Measurements from ENCODE around the gene IFNAR2. TPM values are rescaled to one million over a fixed set of nuclear protein-coding genes. Genes with fewer than 3 reads are reported as not detected.
"Not testable (repeated sequence)": the region's sequence is repeated elsewhere in the genome, so short reads cannot be mapped to it uniquely, and the experiment has no call there.

Gene IFNAR2
- total and polyA plus RNA-seq, 2 donors (not counting 3 experiments of a cell fraction or from before 2014, with no cell fraction given) = 22.8 to 42.1 TPM

DNA sequence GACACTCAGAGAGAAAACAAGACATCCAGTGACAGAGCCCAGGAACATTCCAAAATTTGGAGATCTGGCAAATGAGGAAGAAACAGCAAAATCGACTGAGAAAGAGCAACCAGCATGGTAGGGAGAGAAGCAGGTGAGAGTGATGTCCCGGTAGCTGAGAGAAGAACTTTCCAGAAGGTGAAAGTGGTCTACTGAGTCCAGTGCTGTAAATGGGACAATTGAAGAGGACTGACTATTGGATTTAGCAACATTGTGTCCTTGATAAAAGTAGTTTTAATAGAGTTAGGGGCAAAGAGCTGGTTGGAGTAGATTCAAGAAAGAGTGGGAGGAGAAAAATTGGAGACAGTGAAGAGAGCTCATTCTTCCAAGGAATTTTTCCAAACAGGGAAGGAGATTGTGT, 21.4 kb downstream of the IFNAR2 start:
- intact Hi-C loops (cut with micrococcal nuclease) (no loop called here), dilution Hi-C loops (cut with MboI; ENCODE audit: extremely low pct_ligation_motif_present, low sequenced_read_pairs) (no loop called here)
- Histone ChIP-seq H3K27ac (ENCODE audit: insufficient read depth, low read depth, low read length) (no peak overlapping the region), H3K4me1 (ENCODE audit: control insufficient read depth, extremely low read depth, insufficient read depth, low read length) (no peaks in the 10 kb centered on the region), H3K36me3 (ENCODE audit: control insufficient read depth in 2 of 2, extremely low read depth in 1 of 2, insufficient read depth in 2 of 2, low read length in 2 of 2) (peaks cover 23 to 35% of the 10 kb centered on the region in 2 experiments), H3K9me3 (replicated peaks; ENCODE audit: control insufficient read depth, insufficient read depth, low read length) (no peaks in the 10 kb centered on the region), H3K27me3 (ENCODE audit: control insufficient read depth in 2 of 2, insufficient read depth in 2 of 2, low read length in 2 of 2) (no peaks in the 10 kb centered on the region), H3K9ac (replicated peaks; ENCODE audit: extremely low read depth, insufficient read depth, low read length) (no peak overlapping the region), H3K79me2 (ENCODE audit: control insufficient read depth, insufficient read depth, low read length) (no peaks in the 10 kb centered on the region), H2AFZ (ENCODE audit: low read depth, low read length) (no peak overlapping the region), H3K4me2 (ENCODE audit: insufficient read depth, low read length) (no peak overlapping the region), H3K9me1 (replicated peaks; ENCODE audit: control insufficient read depth, extremely low read depth, insufficient read depth, low read length) (no peaks in the 10 kb centered on the region), H3K4me3 (replicated peaks in 1 of 3; ENCODE audit: insufficient read depth in 1 of 3, low read depth in 1 of 3, low read length in 3 of 3) (no peak overlapping the region), H4K20me1 (replicated peaks; ENCODE audit: control insufficient read depth, extremely low read depth, insufficient read depth, low read length) (no peaks in the 10 kb centered on the region)
- POLR2A ChIA-PET = no interaction called here
- DNase-seq (ENCODE audit: low read depth, low spot score) = no peak
- FAIRE-seq = no peak
- BruUV-seq (replicated peaks) = no TSS peak
- no peak for TF ChIP-seq GATA2 (IDR thresholded peaks at IDR 0.05; ENCODE audit: insufficient read depth, insufficient read length, low read depth, low read length)
- no peak for TF ChIP-seq JUN (IDR thresholded peaks at IDR 0.05; ENCODE audit: borderline replicate concordance, insufficient read depth, insufficient read length, low read depth)
- TF ChIP-seq, protein P1, sequence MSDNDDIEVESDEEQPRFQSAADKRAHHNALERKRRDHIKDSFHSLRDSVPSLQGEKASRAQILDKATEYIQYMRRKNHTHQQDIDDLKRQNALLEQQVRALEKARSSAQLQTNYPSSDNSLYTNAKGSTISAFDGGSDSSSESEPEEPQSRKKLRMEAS (IDR thresholded peaks at IDR 0.05; ENCODE audit: insufficient read depth, insufficient read length) = no peak
- no peak for TF ChIP-seq EZH2 (IDR thresholded peaks at IDR 0.05; ENCODE audit: borderline replicate concordance, low read depth, low read length, severe bottlenecking)
- no peak for TF ChIP-seq POLR2A (IDR thresholded peaks at IDR 0.05; ENCODE audit: low read depth, low read length)
- no peak for TF ChIP-seq POLR2AphosphoS5 (IDR thresholded peaks at IDR 0.05; ENCODE audit: insufficient read depth, low read depth, low read length)
- no peak for TF ChIP-seq CTCF (IDR thresholded peaks at IDR 0.05; ENCODE audit: extremely low read depth in 1 of 2, insufficient read depth in 1 of 2, low read depth in 1 of 2, low read length in 2 of 2)
- TF ChIP-seq MYC (IDR thresholded peaks at IDR 0.05; ENCODE audit: low read depth, low read length) = no peak
- CTCF ChIA-PET = interaction anchor here (0.8 to 1.7 kb wide), 4 partner anchors 51 to 201 kb away, joined by 3 to 7 read pairs (median 4); no protein-coding TSS in a partner anchor

DNA sequence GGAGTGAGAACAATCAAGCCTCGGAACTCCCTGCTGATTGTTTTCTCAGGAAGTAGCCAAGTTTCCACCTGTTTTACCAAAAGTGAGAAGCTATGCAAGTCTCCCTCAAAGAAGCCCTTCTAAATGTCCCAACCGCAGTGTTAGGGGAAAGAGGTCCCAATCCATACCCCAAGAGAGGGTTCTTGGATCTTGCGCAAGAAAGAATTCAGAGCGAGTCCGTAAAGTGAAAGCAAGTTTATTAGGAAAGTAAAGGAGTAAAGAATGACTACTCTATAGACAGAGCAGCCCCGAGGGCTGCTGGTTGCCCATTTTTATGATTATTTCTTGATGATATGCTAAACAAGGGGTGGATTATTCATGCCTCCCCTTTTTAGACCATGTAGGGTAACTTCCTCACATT, 23.6 kb downstream of the IFNAR2 start:
- DNase-seq (ENCODE audit: low read depth, low spot score); H2AFZ ChIP-seq (ENCODE audit: low read depth, low read length); H4K20me1 ChIP-seq (replicated peaks; ENCODE audit: control insufficient read depth, extremely low read depth, insufficient read depth, low read length); FAIRE-seq; H3K79me2 ChIP-seq (ENCODE audit: control insufficient read depth, insufficient read depth, low read length); BruUV-seq (replicated peaks); H3K27ac ChIP-seq (ENCODE audit: insufficient read depth, low read depth, low read length); H3K9me1 ChIP-seq (replicated peaks; ENCODE audit: control insufficient read depth, extremely low read depth, insufficient read depth, low read length); H3K4me1 ChIP-seq (ENCODE audit: control insufficient read depth, extremely low read depth, insufficient read depth, low read length); H3K9me3 ChIP-seq (replicated peaks; ENCODE audit: control insufficient read depth, insufficient read depth, low read length); H3K9ac ChIP-seq (replicated peaks; ENCODE audit: extremely low read depth, insufficient read depth, low read length); CTCF ChIA-PET; H3K4me2 ChIP-seq (ENCODE audit: insufficient read depth, low read length); POLR2A ChIA-PET; dilution Hi-C loops (cut with MboI; ENCODE audit: extremely low pct_ligation_motif_present, low sequenced_read_pairs); H3K27me3 ChIP-seq (ENCODE audit: control insufficient read depth in 2 of 2, insufficient read depth in 2 of 2, low read length in 2 of 2); intact Hi-C loops (cut with micrococcal nuclease); H3K4me3 ChIP-seq (replicated peaks in 1 of 3; ENCODE audit: insufficient read depth in 1 of 3, low read depth in 1 of 3, low read length in 3 of 3): not testable (repeated sequence)
- H3K36me3 ChIP-seq (ENCODE audit: control insufficient read depth in 2 of 2, extremely low read depth in 1 of 2, insufficient read depth in 2 of 2, low read length in 2 of 2) = peaks cover 20 to 26% of the 10 kb centered on the region in 2 experiments
